DMS79 (cell line): ENCODE data around the gene RND2.
A peak's percentile ranks its signal among the peaks of the same experiment; 100 is the strongest.
"Not testable (repeated sequence)": the region's sequence is repeated elsewhere in the genome, so short reads cannot be mapped to it uniquely, and the experiment has no call there.

Source experiments
- DNase-seq: peaks from one replicate; lab custom pipeline; 2025; lab: John Stamatoyannopoulos, UW

Gene RND2, protein sequence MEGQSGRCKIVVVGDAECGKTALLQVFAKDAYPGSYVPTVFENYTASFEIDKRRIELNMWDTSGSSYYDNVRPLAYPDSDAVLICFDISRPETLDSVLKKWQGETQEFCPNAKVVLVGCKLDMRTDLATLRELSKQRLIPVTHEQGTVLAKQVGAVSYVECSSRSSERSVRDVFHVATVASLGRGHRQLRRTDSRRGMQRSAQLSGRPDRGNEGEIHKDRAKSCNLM

GRCh38 chr17:43024407-43025289, at the start of gene RND2:
RND2 (plus strand) TSS chr17:43025231; CDS start chr17:43025348, 117 bp downstream.
- DNase-seq = peak; percentile 94

- DNase-seq = no peak
These were observed 49.8 kb upstream of the RND2 start for GRCh38 chr17:42975265-42975664.

- not testable (repeated sequence) for DNase-seq
These were observed 49.3 kb upstream of the RND2 start for GRCh38 chr17:42975701-42976100.

- DNase-seq = peak; percentile 59
These were observed 45.3 kb upstream of the RND2 start, which contains the start of gene PTGES3L for GRCh38 chr17:42979511-42980273. PTGES3L (minus strand) TSS chr17:42980080; CDS start chr17:42980053, 27 bp downstream.

- DNase-seq = peak; percentile 76
These were observed 44.7 kb upstream of the RND2 start, which contains the start of gene RUNDC1 for GRCh38 chr17:42980274-42980765. RUNDC1 (plus strand) TSS chr17:42980565; CDS start chr17:42980577, 12 bp downstream.

GRCh38 chr17:42980766-42981397, 44.1 kb upstream of the RND2 start:
- DNase-seq = peak; percentile 11

- no peak for DNase-seq
These were observed 42.8 kb upstream of the RND2 start for GRCh38 chr17:42982266-42982665.

DNA sequence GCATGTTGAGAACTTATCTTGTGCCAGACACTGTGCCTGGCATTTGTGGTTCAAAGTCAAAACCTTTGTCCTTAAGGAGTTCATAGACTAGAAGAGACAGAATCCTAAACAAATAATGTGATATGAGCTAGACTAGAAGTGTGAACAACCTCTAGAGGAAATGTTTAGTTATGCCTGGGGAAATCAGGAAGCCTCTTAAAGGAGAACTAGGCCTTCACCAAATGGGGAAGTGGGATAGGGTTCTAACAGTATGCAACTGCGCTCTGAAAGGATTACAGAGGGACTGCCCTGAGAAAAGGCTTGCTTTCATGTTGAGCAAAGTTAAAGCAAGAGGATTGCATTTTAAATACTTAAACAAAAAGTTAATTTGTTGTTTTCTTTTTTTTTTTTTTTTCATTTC, 39.8 kb upstream of the RND2 start:
- DNase-seq = no peak

DNA sequence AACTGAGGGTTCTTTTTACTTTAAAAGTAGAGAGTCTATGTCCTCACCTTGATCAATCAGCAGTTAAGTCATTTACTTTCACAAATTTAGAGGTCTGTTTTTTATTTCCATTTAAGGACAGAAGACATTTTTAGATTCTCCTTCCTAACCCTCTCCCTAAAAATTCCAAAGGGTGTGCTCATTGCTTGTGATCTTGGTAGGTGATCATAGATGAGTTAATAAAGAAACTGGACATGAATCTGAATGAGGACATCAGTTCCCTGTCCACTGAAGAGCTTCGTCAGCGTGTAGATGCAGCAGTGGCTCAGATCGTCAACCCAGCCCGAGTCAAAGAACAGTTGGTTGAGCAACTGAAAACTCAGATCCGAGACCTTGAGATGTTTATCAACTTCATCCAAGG, 35.9 kb upstream of the RND2 start:
- no peak for DNase-seq

GRCh38 chr17:42989726-42990652, 35.0 kb upstream of the RND2 start:
- DNase-seq = no peak

DNA sequence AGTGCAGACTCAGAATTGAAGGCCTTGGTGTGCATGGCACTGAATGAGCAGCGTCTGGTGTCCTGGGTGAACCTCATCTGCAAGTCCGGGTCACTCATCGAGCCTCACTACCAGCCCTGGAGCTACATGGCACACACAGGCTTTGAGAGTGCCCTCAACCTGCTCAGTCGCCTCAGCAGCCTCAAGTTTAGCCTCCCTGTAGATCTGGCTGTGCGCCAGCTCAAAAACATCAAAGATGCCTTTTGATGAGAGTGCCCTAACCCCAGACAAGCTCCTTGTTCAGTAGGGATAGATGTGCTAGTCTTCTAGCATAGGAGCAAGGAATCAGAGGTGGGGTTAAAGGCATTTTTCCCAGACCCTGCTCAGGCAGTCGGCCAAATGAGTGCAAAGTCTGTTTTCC, 33.6 kb upstream of the RND2 start:
- DNase-seq = no peak

DNA sequence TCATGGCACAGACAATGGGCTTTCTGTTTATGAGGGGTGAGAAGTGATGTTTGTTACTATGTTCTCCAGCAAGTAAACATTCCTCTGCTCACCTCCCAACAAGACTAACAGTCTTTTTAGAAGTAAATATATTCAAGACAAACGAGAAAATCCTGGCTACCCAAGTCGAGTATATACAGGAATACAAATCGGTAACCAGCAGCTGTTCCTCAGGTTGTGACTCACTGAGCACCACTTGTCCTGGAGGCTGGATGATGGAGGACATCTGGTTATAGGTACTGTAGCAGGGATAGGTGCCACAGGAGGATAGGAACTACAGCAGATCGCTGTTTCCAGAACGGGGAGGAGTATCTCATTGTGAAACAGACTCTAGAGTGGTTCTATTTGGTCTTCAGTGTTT, 32.2 kb upstream of the RND2 start:
- DNase-seq = no peak

- not testable (repeated sequence) for DNase-seq
These were observed 31.1 kb upstream of the RND2 start for GRCh38 chr17:42993913-42994312.

DNA sequence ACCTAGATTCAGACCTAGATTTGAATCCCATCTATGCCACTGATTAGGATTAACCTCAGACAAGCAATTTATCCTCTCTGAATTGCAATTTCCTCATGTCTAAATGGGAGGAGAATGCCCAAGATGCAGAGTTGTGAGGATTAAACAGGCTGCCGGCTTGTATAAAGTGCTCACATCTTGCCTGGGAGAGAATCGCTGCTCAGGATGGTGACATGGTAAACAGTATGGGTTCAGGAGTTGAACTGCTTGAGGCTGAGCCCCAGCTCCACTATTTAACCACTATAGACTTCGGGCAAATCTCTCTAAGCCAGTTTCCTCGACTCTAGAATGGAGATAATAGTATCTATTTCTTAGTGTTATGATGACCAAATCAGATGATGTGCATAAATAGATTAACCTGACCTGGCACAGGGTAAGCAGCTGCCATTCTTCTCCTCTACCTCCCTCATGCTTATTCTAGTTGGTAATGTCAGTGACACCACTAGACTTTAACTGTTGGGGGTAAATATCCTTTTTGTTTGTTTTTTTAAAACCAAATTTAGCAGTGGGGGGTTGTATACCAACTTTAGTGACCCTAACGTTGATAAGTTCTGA, 27.5 kb upstream of the RND2 start:
- DNase-seq = no peak

- peak; percentile 99 for DNase-seq
These were observed 26.8 kb upstream of the RND2 start, which contains the start of gene RPL27 for GRCh38 chr17:42997984-42998938. RPL27 (plus strand) TSS chr17:42998419; CDS start chr17:42998751, 332 bp downstream.

DNA sequence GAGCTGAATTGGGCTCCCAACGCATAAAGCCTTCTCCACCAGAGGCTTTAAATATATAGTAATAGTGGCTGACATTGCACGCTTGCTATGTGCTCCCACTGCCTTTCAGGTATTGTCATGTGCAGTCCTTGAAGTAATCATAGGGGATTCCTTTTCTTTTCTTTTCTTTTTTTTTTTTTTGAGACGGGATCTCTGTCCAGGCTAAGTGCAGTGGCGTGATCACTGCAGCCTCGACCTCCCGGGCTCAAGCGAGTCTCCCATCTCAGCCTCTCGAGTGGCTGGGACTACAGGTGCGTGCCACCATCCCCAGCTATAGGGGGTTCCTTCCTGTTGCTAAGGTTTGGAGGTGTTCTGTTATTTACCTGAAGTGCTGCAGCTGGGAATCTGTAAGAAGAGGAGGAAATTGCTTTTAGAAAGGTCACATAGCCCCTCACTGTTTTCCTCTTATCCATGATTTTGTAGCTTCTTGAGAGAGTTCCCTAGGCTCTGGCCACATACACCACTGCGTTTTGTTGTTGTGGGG, 26.0 kb upstream of the RND2 start:
- no peak for DNase-seq

- not testable (repeated sequence) for DNase-seq
These were observed 24.1 kb upstream of the RND2 start for GRCh38 chr17:43000894-43001293.

GRCh38 chr17:43003542-43004172, 21.4 kb upstream of the RND2 start:
- no peak for DNase-seq
